GM19240 (cell line): ENCODE results near the gene ITGA7.

Experiments used
- DNase-seq: peaks from one replicate; pipeline ENCODE4 v3.0.0; 2011; ENCODE audit warnings: low spot score; ENCODE audit not compliant: insufficient read length

Gene ITGA7

DNA sequence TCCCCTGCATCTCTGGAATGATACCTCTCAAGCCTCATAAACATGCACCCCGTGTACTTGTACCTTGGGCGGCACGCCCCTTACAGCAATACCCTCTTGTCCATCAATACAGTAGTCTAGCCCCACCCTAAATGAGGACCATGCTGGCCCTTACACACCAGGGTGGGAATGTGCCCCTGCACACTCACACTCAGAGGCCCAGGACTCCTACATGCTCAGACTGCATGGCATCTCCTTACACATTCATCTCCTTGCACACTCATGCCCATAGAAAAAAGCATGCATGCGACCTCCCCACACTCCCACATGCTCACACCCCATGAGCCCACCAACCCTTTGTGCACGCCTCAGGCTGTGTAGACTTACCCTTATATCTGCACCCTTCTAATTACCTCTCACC lies 22.0 kb downstream of the ITGA7 start:
- DNase-seq = no peak

DNA sequence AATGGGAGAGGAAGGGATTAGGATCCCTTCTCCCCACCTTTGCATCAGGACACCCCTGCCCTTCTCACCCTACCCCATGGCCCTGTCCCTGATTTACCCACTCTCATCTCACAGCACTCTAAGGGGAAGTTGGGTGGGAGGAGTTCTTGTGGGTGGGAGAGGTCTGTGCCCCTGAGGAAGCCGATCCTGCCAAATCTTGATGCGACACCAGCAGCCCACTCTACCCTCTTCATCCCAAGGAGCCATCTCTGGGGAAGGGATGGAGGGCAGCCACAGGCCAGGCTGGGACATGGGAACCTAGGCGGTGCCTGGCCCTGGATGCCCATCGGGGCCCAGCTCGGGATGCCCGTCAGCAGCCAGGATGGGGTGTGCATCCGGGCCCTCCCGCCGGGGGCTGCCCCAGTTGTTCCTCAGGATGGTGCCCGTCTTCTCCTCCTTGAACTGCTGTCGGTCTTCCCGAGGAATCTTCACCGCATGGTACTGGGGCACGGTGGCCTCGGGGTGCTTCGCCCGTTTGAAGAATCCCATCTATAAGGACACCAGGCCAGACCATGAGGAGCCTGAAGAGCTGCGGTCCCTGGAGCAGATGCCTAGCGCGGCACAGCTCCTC lies 22.8 kb downstream of the ITGA7 start:
- DNase-seq = no peak

- DNase-seq = no peak
These were observed 24.0 kb downstream of the ITGA7 start for GRCh38 chr12:55683676-55684075.

- DNase-seq = no peak
These were observed 25.5 kb downstream of the ITGA7 start for GRCh38 chr12:55682087-55682796.

DNA sequence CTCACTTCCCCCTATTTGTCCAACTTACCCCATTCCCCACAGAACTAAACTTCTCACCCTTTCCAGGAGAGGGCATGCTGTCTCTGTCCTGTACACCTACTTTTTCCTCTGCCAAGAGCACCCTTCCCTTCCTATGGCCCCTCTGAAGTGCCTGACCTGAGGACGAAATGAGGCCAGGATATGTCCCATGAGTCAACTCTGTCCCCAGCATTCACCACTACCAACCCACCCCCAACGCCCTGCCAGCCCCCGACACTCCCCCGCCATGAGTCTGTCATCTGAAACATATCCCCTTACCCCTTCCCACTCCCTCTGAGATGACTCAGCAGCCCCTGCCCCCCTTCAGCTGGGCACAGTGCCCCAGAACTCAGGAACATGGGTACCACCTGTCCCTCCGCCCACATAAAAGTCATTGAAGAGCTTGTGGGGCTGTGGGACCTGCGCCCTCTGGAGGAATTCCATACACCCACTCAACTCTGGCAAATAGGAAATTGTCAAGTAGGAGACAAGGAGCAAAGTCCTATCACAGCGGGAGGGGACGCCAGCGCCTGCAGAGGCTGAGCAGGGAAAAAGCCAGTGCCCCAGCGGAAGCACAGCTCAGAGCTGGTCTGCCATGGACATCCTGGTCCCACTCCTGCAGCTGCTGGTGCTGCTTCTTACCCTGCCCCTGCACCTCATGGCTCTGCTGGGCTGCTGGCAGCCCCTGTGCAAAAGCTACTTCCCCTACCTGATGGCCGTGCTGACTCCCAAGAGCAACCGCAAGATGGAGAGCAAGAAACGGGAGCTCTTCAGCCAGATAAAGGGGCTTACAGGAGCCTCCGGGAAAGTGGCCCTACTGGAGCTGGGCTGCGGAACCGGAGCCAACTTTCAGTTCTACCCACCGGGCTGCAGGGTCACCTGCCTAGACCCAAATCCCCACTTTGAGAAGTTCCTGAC lies 26.3 kb downstream of the ITGA7 start:
- no peak for DNase-seq

DNA sequence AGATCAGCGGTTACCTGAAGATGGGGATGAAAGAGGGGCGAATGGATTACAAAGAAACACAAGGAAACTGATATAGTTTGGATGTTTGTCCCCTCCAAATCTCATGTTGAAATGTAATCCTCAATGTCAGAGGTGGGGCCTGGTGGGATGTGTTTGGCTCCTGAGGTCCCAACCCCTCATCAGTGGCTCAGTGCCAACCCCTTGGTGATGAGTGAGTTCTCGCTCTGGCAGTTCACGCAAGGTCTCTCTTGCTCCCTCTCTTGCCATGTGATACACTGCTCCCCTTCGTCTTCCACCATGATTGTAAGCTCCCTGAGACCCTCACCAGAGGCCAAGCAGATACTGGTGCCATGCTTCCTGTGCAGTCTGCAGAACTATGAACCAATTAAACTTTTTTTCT lies 28.0 kb downstream of the ITGA7 start:
- no peak for DNase-seq

GRCh38 chr12:55676707-55677106 lies 31.0 kb downstream of the ITGA7 start:
- DNase-seq = no peak

DNA sequence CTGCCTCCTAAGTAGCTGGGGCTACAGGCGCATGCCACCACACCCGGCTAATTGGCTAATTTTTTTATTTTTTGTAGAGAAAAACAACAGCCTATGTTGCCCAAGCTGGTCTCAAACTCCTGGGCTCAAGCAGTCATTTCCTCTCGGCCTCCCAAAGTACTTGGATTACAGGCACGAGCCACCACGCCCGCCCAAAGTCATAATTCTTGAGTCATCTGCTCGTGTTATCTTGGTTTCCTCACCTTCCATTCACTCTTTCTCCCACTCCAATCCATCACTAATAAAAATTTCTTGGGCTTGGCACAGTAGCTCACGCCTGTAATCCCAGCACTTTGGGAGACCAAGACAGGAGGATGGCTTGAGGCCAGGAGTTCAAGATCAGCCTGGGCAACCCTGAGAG lies 32.0 kb downstream of the ITGA7 start:
- DNase-seq = no peak

DNA sequence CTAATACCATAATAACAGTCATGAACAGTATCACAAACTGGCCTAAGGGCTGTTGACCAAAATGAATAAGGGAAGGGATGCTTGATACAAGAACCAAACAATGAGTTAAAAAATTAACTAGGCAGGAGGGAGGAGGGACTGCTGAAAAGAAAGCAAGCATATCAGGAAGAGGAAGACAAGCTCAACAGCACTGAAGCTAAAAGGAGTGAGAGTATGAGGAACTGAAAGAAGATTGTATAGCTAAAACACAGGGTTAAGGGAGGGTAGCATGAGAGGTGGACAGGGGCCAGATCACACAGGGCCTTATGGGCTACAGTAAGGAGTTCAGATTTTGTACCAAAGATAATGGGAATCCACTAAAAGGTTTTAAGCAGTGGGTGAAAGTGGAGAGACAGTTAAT lies 34.1 kb downstream of the ITGA7 start:
- peak; percentile 37 for DNase-seq

- DNase-seq = no peak
These were observed 36.0 kb downstream of the ITGA7 start for GRCh38 chr12:55671746-55672145.

- no peak for DNase-seq
These were observed 37.4 kb downstream of the ITGA7 start for GRCh38 chr12:55670276-55670675.

DNA sequence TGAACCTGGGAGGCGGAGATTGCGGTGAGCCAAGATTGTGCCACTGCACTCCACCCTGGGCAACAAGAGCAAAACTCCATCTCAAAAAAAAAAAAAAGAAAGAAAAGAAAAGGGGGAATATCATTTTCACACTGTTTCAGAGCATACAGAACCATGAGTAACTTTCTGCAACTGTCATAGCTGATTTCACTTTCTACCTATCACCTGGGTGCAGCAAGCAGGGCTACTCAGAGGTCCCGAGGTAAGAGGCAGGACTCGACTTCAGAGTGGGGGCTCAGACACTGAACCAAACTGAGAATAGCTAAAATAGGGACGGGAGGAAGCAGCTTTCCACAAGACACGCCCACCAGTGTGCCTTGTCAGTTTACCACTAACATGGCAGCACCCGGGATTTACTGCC lies 41.2 kb downstream of the ITGA7 start:
- DNase-seq = no peak

DNA sequence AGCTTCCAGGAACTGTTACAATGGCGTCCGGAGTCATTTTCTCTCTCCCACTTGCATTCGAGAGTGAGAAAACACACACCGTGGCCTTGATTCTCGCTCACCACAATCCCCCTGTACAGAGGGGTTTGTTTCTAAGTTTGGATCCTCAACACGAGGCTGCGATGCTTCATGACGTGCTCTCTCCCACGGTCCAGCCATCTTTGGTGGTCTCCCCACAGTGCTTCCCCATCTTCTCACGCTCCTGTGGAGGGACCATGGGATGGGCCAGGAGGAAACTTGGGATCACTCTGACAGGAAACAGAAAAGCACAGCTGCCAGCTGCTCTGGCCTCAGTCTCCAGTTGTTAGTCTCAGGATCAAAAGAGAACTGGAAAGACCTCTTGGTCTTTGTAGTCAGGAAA lies 42.9 kb downstream of the ITGA7 start:
- no peak for DNase-seq

- DNase-seq = no peak
These were observed 44.3 kb downstream of the ITGA7 start for GRCh38 chr12:55663391-55663790.

DNA sequence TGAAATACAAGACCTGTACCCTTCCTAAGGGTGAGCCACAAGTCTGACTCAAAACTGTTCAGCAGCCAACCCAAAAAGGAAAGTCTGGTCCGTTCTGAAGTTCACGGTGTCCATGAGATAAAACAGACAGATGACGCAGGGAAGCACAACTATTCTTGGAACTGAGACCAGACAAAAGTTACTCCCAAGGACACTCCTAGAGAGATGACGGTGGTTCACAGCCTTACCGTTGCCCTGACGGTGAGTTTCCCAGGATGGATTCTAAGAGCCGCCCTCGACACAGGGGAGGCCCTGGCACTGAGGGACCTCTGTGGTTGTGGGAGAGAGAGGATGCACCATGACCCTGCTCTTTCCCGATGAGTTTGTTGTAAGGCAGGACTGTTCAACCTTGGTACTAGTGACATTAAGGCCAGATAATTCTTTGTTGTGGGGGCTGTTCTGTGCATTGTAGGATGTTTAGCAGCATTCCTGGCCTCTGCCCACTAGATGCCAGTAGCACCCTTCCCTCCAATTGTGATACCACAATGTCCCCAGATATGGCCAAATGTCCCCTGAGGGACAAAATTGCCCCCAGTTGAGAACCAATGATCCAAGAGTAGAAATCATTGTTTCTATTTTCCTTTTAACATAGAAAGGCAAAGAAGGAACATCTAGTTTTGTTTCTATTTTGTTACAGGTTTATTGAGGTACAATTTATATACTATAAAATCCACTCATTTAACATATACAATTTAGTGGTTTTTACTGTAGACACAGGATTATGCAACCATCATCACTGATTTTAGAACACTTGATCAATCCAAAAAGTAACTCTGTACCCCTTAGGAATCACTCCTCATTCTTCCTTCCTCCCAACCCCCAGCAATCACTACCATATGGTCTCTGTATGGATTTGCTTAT lies 48.0 kb downstream of the ITGA7 start:
- no peak for DNase-seq

DNA sequence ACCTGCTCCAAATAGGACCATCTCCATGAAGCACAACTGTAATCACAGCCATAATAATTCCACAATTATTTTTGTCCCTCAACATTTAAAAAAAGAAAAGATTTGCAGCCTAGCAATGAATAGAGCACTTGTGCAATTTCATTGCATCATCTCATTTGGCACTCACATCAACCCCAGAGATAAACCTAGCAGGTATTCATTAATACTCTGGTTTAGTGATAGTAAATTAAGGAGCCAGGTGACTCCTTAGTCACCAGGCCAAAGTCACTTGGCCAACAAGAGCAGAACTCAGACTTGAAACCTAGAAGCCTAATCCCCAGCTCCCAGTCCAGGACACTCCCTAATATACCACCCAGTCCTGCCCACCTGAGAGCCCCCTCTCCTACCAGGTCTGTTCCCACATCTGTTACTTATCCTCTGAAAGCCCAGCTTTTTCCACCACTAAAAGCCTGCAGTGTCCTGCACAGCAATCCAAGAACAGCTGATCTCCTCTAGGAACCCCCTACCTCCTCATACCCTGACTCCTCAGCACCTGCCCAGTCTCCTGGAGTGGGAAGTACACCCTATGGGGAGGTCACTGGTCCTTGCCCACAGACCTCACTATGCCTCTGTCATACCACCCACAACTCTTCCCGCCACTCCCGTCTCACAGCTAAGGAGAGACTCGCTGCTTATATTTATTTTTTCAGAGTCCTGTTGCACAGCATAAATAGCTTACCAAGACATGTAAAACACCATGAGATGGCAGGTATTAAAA lies 48.9 kb downstream of the ITGA7 start:
- DNase-seq = no peak

DNA sequence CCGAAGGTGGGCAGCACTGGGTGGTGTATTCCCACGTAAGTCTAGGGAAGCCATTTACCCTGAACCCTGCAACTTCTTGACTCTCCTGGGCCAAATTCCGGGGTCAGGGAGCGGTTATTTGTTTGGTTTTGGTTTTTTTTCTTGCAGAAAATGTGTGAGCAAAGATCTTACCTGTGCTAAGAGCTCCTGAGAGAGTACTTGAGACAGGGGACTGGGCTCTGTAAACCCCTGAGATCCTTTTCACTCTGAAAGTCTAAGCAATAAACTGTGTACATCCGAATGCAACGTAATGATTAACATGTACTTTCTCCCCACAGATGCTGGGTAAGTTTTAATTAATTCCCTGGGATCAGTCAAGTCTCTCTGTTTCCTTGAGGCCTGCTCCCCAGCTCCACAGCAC lies 49.5 kb downstream of the ITGA7 start:
- no peak for DNase-seq

DNA sequence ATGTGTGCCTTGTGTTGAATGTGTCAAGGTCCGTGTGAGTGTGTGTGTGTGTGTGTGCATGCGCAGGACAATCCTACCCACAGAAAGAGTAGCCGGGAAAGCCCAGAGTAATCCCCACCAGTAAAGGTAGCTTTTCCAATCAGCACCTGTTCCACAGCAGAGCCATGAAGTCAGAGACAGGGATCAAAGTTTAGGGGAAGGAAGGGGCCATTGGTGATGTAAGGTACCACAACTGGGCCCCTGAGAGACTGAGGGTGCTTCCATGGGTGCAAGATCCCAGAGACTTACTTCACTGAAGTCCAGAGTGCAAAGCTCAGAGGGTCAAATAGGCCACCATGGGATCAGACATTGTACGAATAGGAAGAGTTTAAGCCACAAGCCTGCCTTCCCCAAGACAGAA lies 50.5 kb downstream of the ITGA7 start:
- DNase-seq = no peak

DNA sequence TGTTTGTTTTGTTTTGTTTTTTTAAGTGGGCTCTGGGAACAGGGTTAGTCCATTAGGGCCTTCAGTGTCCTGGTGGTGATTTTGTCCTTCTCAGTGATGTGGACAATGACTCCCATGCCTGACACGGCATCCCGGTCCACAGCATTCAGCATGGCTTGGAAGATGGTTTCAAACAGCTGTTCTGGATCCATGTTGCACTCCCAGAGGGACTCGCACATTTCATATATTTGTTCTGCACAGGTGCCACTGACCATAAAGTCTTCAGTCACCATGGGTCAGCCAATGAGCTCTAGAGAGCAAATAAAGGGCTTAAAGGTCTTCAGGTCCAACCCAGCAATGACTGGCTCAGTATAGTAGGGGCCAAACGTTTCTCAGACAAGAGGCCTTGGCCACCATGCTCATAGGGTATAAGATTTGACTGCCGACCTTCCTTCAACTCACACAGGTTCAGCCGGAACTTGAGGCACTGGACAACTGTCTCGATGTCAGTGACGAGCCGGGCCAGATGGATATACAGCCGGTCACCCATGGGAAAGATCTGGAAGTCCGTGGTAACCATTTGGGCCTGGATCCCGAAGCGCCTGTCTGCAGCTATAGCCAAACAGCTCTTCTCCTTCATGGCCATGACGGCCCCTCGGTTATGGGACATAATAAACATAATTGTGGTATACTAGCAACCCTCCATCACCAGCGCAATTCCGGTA lies 53.0 kb downstream of the ITGA7 start:
- DNase-seq = no peak

- no peak for DNase-seq
These were observed 54.7 kb downstream of the ITGA7 start for GRCh38 chr12:55653031-55653430.
